GM23338 (cell line): Measurements from ENCODE around the gene CD109. TPM values are rescaled to one million over a fixed set of nuclear protein-coding genes. Genes with fewer than 3 reads are reported as not detected.

Experiments
- ATAC-seq: fragments of 200-7000 bp; cut with Tn5 transposase; 3 replicates; pipeline ENCODE4 v1.9.1; 2020
- DNase-seq: peaks from one replicate; pipeline ENCODE4 v3.0.0-alpha.2; 2015; ENCODE audit warnings: low spot score
- H2AFZ ChIP-seq: fragments of 200-600 bp; sonication (generic); 2 replicates; pipeline ENCODE4 v1.8.0; 2016; ENCODE audit warnings: antibody characterized with exemption, mild to moderate bottlenecking, moderate library complexity
- H3F3A ChIP-seq: fragments of 200-600 bp; sonication (generic); replicated peaks from 2 replicates; pipeline ENCODE4 v1.8.0; 2017; ENCODE audit warnings: antibody characterized with exemption, mixed run types, low read depth
- H3K27ac ChIP-seq: fragments of 200-600 bp; sonication (generic); 2 replicates; pipeline ENCODE4 v1.6.1; 2016; ENCODE audit warnings: low read depth
- H3K27me3 ChIP-seq: fragments of 200-600 bp; sonication (generic); 2 replicates; pipeline ENCODE4 v1.8.0; 2016; ENCODE audit warnings: mild to moderate bottlenecking, mixed run types, moderate library complexity; ENCODE audit not compliant: insufficient read depth
- H3K36me3 ChIP-seq: fragments of 200-600 bp; sonication (generic); 2 replicates; pipeline ENCODE4 v1.8.0; 2016; ENCODE audit warnings: mild to moderate bottlenecking; ENCODE audit not compliant: insufficient read depth
- H3K4me1 ChIP-seq: fragments of 200-600 bp; sonication (generic); 2 replicates; pipeline ENCODE4 v1.8.0; 2016; ENCODE audit warnings: mild to moderate bottlenecking, moderate library complexity; ENCODE audit not compliant: insufficient read depth
- H3K4me2 ChIP-seq: fragments of 200-600 bp; sonication (generic); 2 replicates; pipeline ENCODE4 v1.7.1; 2017; ENCODE audit warnings: mixed run types
- H3K4me3 ChIP-seq: fragments of 200-600 bp; sonication (generic); 2 replicates; pipeline ENCODE4 v1.6.1; 2016; ENCODE audit warnings: mixed run types
- H3K79me2 ChIP-seq: fragments of 200-600 bp; sonication (generic); replicated peaks from 2 replicates; pipeline ENCODE4 v1.8.0; 2017; ENCODE audit warnings: mild to moderate bottlenecking; ENCODE audit not compliant: insufficient read depth
- H3K9me2 ChIP-seq: fragments of 200-600 bp; sonication (generic); 2 replicates; pipeline ENCODE4 v1.8.0; 2017; ENCODE audit not compliant: insufficient read depth
- H4K20me1 ChIP-seq: fragments of 200-600 bp; sonication (generic); replicated peaks from 2 replicates; pipeline ENCODE4 v1.8.0; 2017; ENCODE audit warnings: mild to moderate bottlenecking; ENCODE audit not compliant: insufficient read depth
- H3K27ac Mint-ChIP-seq: 2 replicates; pipeline ENCODE4 v1.8.0; 2020; ENCODE audit warnings: inconsistent platforms, mild to moderate bottlenecking, moderate library complexity, mixed read lengths
- H3K27me3 Mint-ChIP-seq: 3 replicates; pipeline ENCODE4 v1.8.0; 2022; ENCODE audit warnings: low read depth, mild to moderate bottlenecking, moderate library complexity, mixed read lengths, inconsistent platforms; ENCODE audit not compliant: insufficient read depth, poor library complexity
- H3K36me3 Mint-ChIP-seq: 3 replicates; pipeline ENCODE4 v1.8.0; 2021; ENCODE audit warnings: low read depth, mild to moderate bottlenecking, inconsistent platforms, moderate library complexity, mixed read lengths
- H3K4me1 Mint-ChIP-seq: 3 replicates; pipeline ENCODE4 v1.8.0; 2020; ENCODE audit warnings: mild to moderate bottlenecking, inconsistent platforms, mixed read lengths
- H3K4me3 Mint-ChIP-seq: 3 replicates; pipeline ENCODE4 v1.8.0; 2021; ENCODE audit warnings: moderate library complexity, mild to moderate bottlenecking, inconsistent platforms, mixed read lengths
- H3K9me3 Mint-ChIP-seq: 3 replicates; pipeline ENCODE4 v1.8.0; 2020; ENCODE audit warnings: moderate library complexity, mild to moderate bottlenecking, inconsistent platforms, mixed read lengths
- CREB1 ChIP-seq: fragments of 250-450 bp; sonication (Bioruptor Pico); IDR thresholded peaks from 2 replicates; pipeline ENCODE4 v1.5.0; 2020; ENCODE audit warnings: low read depth, mild to moderate bottlenecking, moderate library complexity
- CTCF ChIP-seq, 2 experiments: fragments of 200-600 bp in 1 of 2; sonication (generic) in 1 of 2; conservative IDR thresholded peaks; 2 replicates each; pipeline versions ENCODE4 v1.5.1 to v1.6.1; 2016 to 2017; ENCODE audit warnings: antibody characterized with exemption in 2 of 2, low read depth in 2 of 2, mild to moderate bottlenecking in 2 of 2, moderate library complexity in 1 of 2
- EZH2 ChIP-seq: fragments of 200-600 bp; sonication (generic); IDR thresholded peaks from one replicate; pipeline ENCODE4 v1.8.0; 2017; ENCODE audit warnings: antibody characterized with exemption, mild to moderate bottlenecking, low read depth; ENCODE audit not compliant: unreplicated experiment
- NANOG ChIP-seq: IDR thresholded peaks from 2 replicates; pipeline ENCODE4 v1.6.1; 2016; ENCODE audit warnings: antibody characterized with exemption, borderline replicate concordance
- POLR2AphosphoS5 ChIP-seq: IDR thresholded peaks from 2 replicates; pipeline ENCODE4 v1.6.1; 2016; ENCODE audit warnings: antibody characterized with exemption, low read depth
- REST ChIP-seq: IDR thresholded peaks from one replicate; pipeline ENCODE4 v1.6.1; 2018; ENCODE audit warnings: antibody characterized with exemption; ENCODE audit not compliant: unreplicated experiment
- STAT1 ChIP-seq: IDR thresholded peaks from one replicate; pipeline ENCODE4 v1.6.1; 2016; ENCODE audit warnings: antibody characterized with exemption; ENCODE audit not compliant: unreplicated experiment
- ZNF114 ChIP-seq: fragments of 250-450 bp; sonication (Bioruptor Pico); IDR thresholded peaks from 2 replicates; pipeline ENCODE4 v1.5.0; 2020; ENCODE audit warnings: mild to moderate bottlenecking, moderate library complexity
- ZNF331 ChIP-seq: fragments of 250-450 bp; sonication (Bioruptor Pico); IDR thresholded peaks from 2 replicates; pipeline ENCODE4 v1.5.0; 2020; ENCODE audit warnings: low read depth, mild to moderate bottlenecking, moderate library complexity
- ZNF462 ChIP-seq: fragments of 250-450 bp; sonication (Bioruptor Pico); IDR thresholded peaks from 2 replicates; pipeline ENCODE4 v1.5.0; 2020; ENCODE audit warnings: mild to moderate bottlenecking, moderate library complexity
- polyA plus RNA-seq: library from polyadenylated mRNA; unstranded; fragments of >200 nt; fragmentation: Nextera tagmentation; extraction: Ambion mirVana; gene quantifications from 2 replicates; pipeline ENCODE4 v1.2.1, GENCODE V29; 2016
- total RNA-seq: library from RNA; depleted of rRNA; stranded (reverse); fragments of >200 nt; shearing (Covaris generic); gene quantifications from 2 replicates; pipeline ENCODE4 v1.2.3, GENCODE V29; 2014

Gene CD109
- total and polyA plus RNA-seq, 2 experiments from 2014 or later, result 1.1 to 5.3 TPM

GRCh38 chr6:73652637-73653570 is 43.1 kb upstream of the CD109 start (continued):
- no peak for TF ChIP-seq ZNF462 (CRISPR knock-in tag)

- Histone ChIP-seq H3K9me2 (no peaks in the 10 kb centered on the region), H3K27ac (peak within 1 kb of the TSS; percentile 88), H3F3A (peaks cover 4% of the 10 kb centered on the region), H3K36me3 (no peaks in the 10 kb centered on the region), H3K4me1 (peaks cover 15% of the 10 kb centered on the region), H4K20me1 (no peaks in the 10 kb centered on the region), H3K4me3 (peak within 1 kb of the TSS; percentile 72), H3K4me2 (peak within 1 kb of the TSS; percentile 79), H3K27me3 (no peaks in the 10 kb centered on the region), H3K79me2 (no peaks in the 10 kb centered on the region), H2AFZ (peak within 1 kb of the TSS; percentile 91)
- peak within 1 kb of the TSS; percentile 98 for H3K27ac Mint-ChIP-seq
- no peaks in the 10 kb centered on the region for H3K9me3 Mint-ChIP-seq
- ATAC-seq (peak; percentile 93), DNase-seq (peak; percentile 97)
- peaks cover 14% of the 10 kb centered on the region for H3K36me3 Mint-ChIP-seq
- H3K4me3 Mint-ChIP-seq, result peak within 1 kb of the TSS; percentile 95
- H3K4me1 Mint-ChIP-seq, result peaks cover 20% of the 10 kb centered on the region
- H3K27me3 Mint-ChIP-seq, result peaks cover 4% of the 10 kb centered on the region
- no peak for TF ChIP-seq STAT1
- TF ChIP-seq EZH2, result no peak
- TF ChIP-seq ZNF331, result no peak
- no peak for TF ChIP-seq ZNF114 (CRISPR knock-in tag)
- TF ChIP-seq NANOG, result no peak
- TF ChIP-seq CTCF (conservative IDR thresholded peaks at IDR 0.05; ENCODE audit: low read depth in 2 of 2), result no peak
- TF ChIP-seq REST, result no peak
- peak; percentile 92 for TF ChIP-seq POLR2AphosphoS5
- TF ChIP-seq CREB1, result peak; percentile 76
These were observed 42.2 kb upstream of the CD109 start, which contains the start of gene SLC17A5 for GRCh38 chr6:73653571-73654424. TSS of gene SLC17A5 (minus strand) at chr6:73653992. CDS start at chr6:73653886, 106 bp downstream.
